Activated CD8-positive, alpha-beta memory T cell treated with anti-CD3 and anti-CD28 coated beads for 36 hours (primary cell): ENCODE data around the gene AFF3. TPM values are rescaled to one million over a fixed set of nuclear protein-coding genes. Genes with fewer than 3 reads are reported as not detected.

Experiments
- CTCF ChIA-PET: fragments of 350-600 bp; sonication (Branson Sonifier 250); formaldehyde crosslinking; loops from one replicate; lab custom pipeline; 2021; ENCODE audit warnings: antibody characterized with exemption; lab: Charles Lee
- POLR2A ChIA-PET: fragments of 350-600 bp; sonication (Branson Sonifier 250); formaldehyde crosslinking; loops from one replicate; lab custom pipeline; 2021; ENCODE audit warnings: antibody characterized with exemption; lab: Charles Lee
- total RNA-seq, 2 experiments: library from RNA; stranded (reverse); gene quantifications; one replicate each; pipeline ENCODE4 v1.2.3, GENCODE V29; 2021

Gene AFF3
- total RNA-seq, 2 experiments from 2014 or later: 0.71 to 1.1 TPM

DNA sequence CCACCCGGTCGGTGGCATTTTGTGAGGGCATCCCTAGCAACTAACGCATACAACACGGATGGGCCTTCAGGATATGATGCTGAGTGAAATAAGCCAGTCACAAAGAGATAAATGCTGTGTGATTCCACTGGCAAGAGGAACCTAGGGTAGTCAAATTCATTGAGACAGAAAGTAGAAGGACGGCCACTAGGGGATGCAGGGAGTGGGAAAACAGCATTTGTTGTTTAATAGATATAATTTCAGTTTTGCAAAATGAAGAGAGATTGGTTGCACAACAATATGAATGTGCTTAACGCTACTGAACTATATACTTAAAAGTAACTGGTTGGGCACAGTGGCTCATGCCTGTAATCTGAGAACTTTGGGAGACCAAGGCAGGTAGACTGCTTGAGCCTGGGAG is 112.9 kb downstream of the AFF3 start:
- ChIA-PET POLR2A (no interaction called here), CTCF (no interaction called here)

DNA sequence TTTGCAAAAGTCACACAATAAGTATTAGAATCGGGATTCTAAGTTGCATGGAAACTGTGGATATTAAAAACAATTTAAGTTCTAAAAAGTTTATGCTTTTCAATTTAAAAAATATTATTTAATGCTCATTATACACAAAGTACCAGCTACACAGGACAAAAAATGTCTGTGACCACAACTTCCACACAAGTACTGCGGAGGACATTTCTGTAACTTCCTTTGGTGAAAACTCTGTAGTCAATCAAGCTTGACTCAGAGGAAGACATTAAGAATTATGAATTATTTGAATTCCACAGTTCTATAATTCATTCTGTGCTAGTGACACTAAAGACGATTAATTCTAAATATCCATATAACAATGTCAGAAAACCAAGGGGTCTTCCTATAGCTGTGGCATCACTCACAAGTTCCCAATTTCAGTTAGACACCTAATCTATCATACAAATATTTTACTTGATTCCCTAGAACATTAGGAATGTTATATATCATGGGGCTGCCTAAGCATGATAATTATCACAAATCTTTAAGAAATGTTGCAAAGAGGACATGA is 120.5 kb downstream of the AFF3 start:
- POLR2A ChIA-PET: no interaction called here
- CTCF ChIA-PET: no interaction called here

DNA sequence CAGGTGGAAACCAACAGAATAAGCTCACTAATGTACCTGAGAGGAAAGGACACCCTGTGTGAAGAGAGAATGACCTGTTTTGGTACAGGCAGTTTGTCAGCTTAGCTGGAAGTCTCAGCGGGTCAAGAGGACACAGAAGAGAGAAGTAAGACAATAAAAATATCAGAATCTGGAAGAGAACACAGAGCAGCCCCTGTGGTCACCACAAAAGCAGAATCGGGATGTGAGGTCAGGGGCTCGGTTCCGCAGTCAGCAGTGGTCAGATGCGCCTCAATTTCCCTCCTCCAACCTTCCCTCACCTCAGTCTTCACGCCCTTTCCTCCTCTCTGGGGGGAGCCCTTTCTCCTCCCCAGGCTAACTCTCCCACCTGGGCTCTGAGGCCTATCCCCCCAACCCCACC is 122.9 kb downstream of the AFF3 start:
- ChIA-PET CTCF (no interaction called here), POLR2A (no interaction called here)

DNA sequence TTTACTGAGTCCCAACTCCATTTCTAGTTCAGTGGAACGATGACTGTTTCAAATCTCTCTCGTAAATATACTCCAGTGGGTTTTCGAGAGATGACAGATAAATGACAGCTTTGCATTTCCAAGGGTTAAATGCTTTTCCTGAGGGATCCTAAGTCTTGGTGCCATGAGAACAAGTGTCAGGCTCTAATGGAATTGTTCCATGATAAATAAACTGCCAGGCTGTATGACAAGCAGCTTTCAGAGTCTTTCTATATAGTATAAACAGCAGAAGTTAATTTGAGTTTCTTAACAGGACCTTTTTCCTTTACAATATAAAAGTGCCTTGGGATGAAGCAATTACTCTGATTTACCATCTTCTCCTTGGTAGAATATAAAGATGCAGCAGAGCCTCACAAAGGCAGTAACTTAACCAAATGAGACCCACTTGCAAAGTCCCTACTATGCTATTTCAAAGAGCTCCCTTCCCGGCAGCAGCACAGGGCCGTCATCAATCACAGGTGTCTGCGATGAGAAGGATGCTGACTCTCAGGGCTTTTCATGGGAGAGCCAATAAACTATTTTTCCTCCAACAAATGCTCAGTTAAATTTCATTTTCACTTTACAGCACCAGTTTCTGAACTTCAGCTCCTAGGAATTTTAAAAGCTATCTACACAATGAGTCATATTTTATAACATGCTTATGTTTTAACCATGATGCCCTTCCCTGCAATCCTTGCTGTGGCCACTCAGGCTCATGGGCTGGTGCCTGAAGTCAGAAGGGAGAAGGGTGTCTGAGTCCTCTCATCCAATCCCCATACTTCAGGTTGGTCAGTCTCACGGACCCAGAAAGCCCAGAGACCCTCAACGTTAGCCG is 123.8 kb downstream of the AFF3 start:
- POLR2A ChIA-PET: no interaction called here
- CTCF ChIA-PET: no interaction called here

DNA sequence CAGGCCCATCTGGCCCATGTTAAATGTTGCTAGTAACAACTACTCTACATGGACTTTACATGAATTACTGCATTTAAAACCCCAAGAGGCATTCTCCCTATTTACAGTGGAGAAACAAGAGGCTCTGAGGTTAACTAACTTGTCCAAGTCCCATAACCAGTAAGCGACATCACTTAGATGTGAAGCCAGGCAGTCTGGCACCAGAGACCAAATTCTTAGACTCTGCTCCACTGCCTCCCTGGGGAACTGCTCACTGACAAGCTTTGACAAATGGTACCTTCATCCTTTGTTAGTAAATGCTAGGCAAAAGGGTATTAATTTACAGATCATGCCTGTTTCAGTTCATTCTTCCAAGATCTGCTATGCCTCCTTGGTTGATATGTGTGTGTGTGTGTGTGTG is 124.8 kb downstream of the AFF3 start:
- ChIA-PET CTCF (no interaction called here), POLR2A (no interaction called here)

DNA sequence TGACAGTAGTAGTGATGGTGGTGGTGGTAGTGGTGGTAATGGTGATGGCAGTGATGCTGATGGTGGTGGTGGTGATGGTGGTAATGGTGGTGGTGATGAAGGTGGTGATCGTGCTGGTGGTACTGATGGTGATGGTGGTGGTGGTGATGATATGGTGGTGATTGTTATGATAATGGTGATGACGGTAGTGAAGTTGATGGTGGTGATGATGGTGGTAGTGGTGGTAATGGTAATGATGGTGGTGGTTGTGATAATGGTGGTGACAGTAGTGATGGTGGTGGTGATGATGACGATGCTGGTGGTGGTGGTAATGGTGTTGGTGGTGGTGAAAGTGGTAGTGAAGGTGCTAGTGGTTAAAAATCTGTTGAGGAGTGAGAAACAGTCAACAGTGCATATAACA is 125.6 kb downstream of the AFF3 start:
- ChIA-PET CTCF (no interaction called here), POLR2A (no interaction called here)

DNA sequence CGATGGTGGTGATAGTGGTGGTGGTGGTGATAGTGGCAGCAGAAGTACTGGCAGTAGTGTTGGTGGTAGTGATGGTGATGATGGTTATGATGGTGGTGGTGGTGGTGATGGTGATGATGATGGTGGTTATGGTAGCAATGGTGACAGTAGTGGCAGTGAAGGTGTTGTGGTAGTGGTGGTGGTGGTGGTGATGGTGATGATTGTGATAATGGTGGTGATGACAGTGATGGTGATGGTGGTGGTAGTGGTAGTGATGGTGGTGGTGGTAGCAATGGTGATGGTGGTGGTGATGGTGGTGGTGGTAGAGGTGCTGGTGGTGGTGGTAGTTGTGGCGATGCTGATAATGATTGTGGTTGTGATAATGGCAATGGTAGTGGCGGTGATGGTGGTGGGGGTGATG is 126.5 kb downstream of the AFF3 start:
- POLR2A ChIA-PET: no interaction called here
- CTCF ChIA-PET: no interaction called here

DNA sequence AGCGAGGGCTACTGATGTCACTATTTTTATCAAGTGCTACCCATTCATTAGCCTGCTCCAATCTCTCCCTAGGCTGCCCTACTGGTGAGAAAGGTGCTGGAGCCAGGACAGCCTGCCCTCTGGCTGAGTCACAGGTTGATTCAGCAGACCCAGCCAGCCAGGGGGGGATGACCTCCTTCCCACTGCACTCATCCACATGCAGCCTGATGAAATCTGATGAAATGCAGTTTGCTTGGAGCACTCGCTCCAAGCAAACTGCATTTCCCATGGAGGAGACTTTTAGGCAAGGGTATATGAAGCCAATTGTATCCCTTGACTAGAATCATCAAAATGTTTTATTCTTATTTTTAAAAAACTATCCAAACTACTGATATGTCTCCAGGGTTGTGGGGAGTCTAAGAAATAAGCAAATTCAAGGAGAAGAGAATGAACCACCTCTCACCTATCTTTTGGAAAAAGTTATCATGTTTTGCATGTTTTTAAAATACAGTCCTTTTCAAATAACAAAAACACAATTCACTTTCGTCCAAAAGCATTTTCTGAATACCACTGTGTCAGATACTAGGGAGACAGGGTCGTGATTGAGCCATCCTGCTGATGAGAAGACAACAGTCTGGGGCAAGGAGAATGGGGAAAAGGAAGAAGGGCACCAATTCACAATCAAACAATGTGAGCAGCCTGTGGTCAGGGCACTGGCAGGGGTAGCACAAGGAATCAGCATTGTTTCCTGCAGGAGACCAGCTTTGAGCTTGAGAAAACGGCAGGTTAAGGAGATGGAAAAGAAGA is 128.3 kb downstream of the AFF3 start:
- CTCF ChIA-PET: no interaction called here
- POLR2A ChIA-PET: no interaction called here

DNA sequence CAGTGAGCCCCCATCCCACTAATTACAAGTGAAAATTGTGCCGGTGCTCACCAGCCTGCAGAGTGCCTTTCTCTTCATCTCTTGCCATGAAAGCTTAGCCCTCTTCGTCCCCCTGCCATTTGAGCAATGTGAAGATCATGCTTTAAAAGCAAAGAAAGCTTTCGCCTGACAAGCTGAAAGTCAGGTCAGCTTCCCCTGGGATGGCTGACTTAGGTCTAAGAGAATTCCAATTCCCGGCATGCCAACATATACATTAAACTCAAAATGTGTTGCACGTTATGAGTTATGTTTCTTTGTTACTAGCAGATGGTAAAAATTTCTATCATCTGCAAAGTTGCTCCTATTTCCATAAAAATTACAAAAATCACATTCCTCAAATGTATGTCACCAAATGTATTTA is 129.8 kb downstream of the AFF3 start:
- POLR2A ChIA-PET: no interaction called here
- CTCF ChIA-PET: no interaction called here

DNA sequence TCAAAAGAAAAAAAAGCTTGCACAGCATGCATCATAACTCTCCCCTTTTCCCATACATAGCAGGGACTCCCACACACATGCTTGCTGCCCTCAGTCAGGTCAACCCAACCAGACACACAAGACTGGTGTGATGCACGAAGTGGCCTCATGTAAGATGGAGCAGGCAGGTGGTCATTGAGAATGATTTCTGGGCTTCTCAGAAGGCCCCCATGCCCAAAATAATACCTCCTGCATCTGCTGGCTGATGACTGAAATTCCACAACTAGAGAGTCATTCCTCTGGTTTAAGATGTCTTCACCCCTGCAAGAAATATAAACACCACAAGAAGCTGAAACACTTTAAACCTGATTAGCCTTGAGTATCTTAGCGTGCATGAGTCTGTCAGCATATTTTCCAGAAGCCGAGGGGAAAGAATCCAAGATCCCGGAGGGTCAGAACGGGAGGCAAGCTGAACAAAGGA is 131.1 kb downstream of the AFF3 start:
- ChIA-PET POLR2A (no interaction called here), CTCF (no interaction called here)

DNA sequence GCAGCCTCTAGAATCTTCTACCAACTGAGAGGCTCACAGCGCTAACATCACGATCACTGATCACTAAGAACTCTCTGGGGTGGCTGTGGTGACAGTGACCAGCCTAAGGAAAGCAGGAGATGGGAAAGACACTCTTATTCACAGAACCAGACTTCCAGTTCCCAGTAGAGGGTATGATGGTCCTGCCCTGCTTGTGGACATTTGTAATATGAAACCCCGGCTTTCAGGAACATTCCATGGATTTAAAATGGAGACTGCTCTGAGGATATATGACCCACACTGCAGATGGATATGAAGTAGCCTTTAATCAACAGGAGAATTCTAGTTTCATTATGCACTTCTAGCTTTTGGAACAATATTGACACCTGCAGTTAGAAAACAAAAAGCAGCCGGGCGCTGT is 131.8 kb downstream of the AFF3 start:
- ChIA-PET CTCF (no interaction called here), POLR2A (no interaction called here)

DNA sequence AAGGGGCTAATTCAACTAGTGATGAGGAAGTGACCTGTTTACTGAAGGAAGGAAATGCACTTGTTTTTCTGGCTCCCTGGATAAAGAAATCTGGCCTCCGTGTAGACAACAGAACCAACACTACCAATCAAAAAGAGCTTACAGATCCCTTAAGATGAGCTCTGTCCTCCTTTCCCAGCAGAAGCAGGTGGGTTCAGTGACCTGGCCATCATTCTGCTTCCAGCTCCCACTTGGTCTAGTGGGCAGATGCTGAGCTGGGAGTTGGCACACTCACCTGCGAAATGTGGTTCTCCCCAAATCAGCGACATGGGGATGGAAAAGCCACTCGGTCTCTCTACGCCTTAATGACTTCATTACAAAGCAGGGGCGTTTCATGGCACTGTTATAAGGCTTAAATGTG is 132.6 kb downstream of the AFF3 start:
- CTCF ChIA-PET: no interaction called here
- POLR2A ChIA-PET: no interaction called here

DNA sequence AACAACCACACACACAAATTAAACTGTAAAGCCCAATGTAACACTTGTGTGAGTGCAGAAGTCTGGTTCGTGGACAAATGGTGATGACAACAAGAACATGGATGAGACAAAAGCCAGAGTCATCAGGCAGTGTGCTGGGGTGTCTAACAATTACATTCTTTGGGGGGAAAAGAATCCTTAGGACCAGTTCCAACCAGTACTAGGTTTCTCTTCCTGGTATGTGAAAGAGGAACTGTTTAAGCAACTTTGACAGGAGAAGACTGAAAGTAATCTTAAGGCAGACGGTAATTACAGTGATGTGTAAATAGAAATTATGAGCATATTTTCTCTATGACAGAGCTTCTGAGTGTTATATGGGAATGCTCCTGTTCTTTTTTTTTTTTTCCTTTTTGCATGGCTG is 133.4 kb downstream of the AFF3 start:
- ChIA-PET POLR2A (no interaction called here), CTCF (no interaction called here)

DNA sequence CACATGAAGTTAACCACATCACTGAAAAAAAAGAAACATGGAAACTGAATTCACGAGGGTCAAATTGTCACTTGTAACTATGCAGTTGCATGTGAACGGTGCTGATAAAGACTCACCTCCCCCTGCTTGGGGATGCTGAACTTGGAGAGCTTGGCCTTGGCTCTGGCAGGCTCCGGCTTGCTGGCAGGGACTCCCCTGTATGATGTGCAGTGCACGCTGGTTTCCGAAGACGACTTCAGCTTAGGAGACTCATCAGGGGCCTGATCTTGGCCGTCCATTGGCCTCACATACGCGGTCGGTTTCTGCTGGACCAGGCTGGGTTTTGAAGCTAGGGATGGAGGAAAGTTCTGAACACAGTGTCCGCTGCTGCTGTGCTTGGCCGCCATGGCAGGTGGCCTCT is 135.9 kb downstream of the AFF3 start:
- ChIA-PET POLR2A (no interaction called here), CTCF (no interaction called here)

DNA sequence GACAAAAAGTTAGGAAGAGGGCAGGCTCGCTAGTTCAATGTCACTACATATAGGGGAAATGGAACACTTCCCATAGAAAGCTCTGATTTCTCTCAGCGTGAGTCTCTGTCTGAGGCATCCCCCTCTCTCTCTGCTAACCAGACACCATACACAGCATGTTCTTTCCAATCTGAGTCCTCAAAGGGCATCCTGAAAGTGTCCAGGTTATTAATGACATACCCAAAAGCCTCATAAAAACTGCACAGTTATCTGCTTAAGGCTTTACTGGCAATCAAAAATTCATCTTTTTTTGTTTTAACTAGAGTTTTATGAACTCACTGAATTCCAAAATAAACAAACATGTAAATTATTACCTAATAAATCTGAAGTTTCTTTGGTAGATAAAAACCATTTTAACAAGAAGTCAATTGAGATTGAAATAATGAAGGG is 137.4 kb downstream of the AFF3 start:
- POLR2A ChIA-PET: no interaction called here
- CTCF ChIA-PET: no interaction called here

DNA sequence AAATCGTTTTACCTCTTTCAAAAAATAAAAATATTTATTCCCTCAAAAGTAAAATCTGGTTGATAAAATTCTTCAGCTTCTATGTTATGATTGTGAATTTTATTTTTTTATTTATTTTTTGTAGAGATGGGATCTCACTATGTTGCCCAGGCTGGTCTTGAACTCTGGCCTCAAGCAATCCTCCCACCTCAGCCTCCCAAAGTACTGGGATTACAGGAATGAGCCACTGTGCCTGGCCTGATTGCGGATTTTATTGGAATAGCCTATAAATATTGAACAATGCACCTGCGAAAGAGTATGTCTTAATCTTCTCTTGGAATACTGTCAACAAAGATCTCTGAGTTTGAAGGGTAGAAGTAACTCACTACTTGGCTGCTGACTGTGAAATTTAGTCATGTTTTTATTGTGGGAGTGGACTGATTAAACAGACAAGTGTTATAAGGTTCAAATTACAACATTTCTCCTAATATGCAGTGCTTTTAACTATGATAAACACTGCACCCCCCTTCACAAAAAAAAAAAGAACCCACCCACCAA is 138.0 kb downstream of the AFF3 start:
- ChIA-PET POLR2A (no interaction called here), CTCF (no interaction called here)

DNA sequence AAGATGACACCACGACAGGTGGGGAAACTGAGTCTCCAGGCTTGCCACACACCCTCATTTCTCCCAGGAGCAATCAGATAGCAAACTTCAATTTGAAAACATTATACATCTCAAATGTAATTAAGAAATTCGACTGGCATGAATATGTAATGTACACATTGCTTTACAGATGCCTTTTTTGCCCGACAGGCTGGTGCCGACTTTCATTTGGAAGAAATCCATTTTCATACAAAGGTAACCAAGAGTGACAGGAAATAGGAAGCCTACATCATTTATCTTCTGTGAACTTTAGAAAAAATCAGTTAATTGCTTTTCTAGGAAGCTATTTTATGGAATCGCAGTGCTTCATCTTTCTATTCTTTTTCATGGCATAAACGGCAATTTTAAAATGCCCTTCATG is 140.3 kb downstream of the AFF3 start:
- POLR2A ChIA-PET: no interaction called here

DNA sequence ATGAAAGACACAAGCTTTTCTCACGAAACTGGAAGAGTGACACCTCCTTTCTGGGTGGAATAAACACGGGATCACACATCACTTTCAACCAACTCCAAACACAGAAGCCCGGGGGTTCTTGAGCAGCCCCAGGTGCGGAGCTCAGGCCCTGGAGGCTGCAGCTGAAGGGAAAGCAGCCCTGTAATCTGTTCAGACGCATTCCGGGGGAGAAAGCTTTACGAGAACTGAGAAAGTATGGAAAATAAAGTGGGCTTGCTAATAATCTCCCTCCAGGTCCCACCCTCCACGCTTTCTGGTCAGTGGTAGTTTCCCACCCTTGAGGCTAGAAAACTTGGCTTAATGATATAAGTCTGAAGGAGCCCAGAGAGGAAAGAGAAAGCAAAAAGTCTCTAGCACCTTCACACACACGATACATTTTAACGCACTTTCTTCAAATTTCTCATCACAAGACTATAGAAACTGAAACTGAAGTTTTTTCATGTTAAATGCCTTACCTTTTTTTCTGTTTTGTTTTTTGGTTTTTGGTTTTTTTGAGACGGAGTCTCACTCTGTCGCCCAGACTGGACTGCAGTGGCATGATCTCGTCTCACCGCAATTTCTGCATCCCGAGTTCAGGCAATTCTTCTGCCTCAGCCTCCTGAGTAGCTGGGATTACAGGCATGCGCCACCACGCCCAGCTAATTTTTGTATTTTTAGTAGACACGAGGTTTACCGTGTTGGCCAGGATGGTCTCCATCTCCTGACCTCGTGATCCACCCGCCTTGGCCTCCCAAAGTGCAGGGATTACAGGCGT is 141.3 kb downstream of the AFF3 start:
- POLR2A ChIA-PET: no interaction called here
- CTCF ChIA-PET: no interaction called here

More for the DNA sequence above, 140.3 kb downstream of the AFF3 start:
- CTCF ChIA-PET: no interaction called here

DNA sequence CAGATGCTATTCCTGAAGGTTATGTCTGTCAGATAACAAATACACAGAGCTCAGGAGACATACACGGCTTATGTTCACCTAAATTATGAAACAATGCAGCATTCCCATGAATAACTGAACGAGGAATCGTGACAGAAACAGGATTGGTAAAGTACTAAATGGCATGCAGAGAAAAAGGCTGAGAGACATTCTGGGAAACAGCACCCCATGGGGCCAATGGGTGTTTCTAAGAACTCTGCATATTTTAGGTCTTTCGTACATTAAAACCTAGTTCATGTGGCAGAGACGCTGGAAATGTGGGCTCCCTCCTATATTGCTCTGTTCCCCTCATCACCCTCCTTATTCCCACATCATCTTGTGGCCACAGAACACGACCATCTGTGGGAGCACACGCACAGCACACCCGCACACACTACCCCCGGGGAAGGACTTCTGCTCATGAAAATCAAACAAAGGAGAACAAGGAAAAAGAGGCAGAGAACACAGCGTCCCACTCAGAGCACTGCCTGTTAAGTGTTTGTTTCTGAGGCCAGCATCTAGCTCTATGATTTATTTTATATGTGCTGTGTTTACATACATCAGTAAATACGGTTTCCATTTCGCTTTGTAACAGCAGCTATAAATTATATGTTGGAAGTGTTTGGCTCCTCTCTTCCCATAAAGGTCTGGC is 143.6 kb downstream of the AFF3 start:
- ChIA-PET POLR2A (no interaction called here), CTCF (no interaction called here)
